OCI-LY1 (cell line): Measurements from ENCODE around the gene PHRF1.

Source experiments
- H2AFZ ChIP-seq: fragments of 200-600 bp; sonication (generic), shearing (Covaris generic); 2 replicates; pipeline ENCODE4 v1.6.0; 2014; ENCODE audit warnings: antibody characterized with exemption, mild to moderate bottlenecking, low read length
- H3F3A ChIP-seq: fragments of 200-600 bp; sonication (generic), shearing (Covaris generic); 2 replicates; pipeline ENCODE4 v1.6.0; 2014; ENCODE audit warnings: mild to moderate bottlenecking, antibody characterized with exemption, low read length, moderate library complexity; ENCODE audit not compliant: insufficient read depth
- H3K27ac ChIP-seq: fragments of 200-600 bp; sonication (generic); 2 replicates; pipeline ENCODE4 v1.5.1; 2014; ENCODE audit warnings: low read length, mixed run types, mild to moderate bottlenecking, low read depth; ENCODE audit not compliant: poor library complexity, severe bottlenecking
- H3K27me3 ChIP-seq: fragments of 200-600 bp; sonication (generic); 2 replicates; pipeline ENCODE4 v1.6.0; 2014; ENCODE audit warnings: antibody characterized with exemption, mild to moderate bottlenecking, low read length, moderate library complexity; ENCODE audit not compliant: insufficient read depth
- H3K36me3 ChIP-seq: fragments of 200-600 bp; sonication (generic); 2 replicates; pipeline ENCODE4 v1.6.1; 2014; ENCODE audit warnings: mild to moderate bottlenecking, antibody characterized with exemption, low read length, moderate library complexity, mixed read lengths; ENCODE audit not compliant: insufficient read depth
- H3K4me1 ChIP-seq: fragments of 200-600 bp; sonication (generic); 2 replicates; pipeline ENCODE4 v1.5.1; 2014; ENCODE audit warnings: mild to moderate bottlenecking, low read length, moderate library complexity; ENCODE audit not compliant: insufficient read depth, severe bottlenecking
- H3K4me2 ChIP-seq: fragments of 200-600 bp; sonication (generic), shearing (Covaris generic); 2 replicates; pipeline ENCODE4 v1.6.1; 2014; ENCODE audit warnings: low read length
- H3K4me3 ChIP-seq: fragments of 200-600 bp; sonication (generic); 2 replicates; pipeline ENCODE4 v1.5.1; 2014; ENCODE audit warnings: low read length, low read depth, mild to moderate bottlenecking, mixed read lengths; ENCODE audit not compliant: poor library complexity, severe bottlenecking
- H3K79me2 ChIP-seq: fragments of 200-600 bp; shearing (Covaris generic); 2 replicates; pipeline ENCODE4 v1.6.1; 2016; ENCODE audit warnings: mixed run types, low read length, mixed read lengths; ENCODE audit not compliant: insufficient read depth
- H3K9ac ChIP-seq: fragments of 200-600 bp; sonication (generic), shearing (Covaris generic); 2 replicates; pipeline ENCODE4 v1.6.1; 2014; ENCODE audit warnings: mild to moderate bottlenecking, low read length, mixed read lengths
- H3K9me2 ChIP-seq: fragments of 200-600 bp; sonication (generic), shearing (Covaris generic); 2 replicates; pipeline ENCODE4 v1.6.1; 2014; ENCODE audit warnings: low read depth, mild to moderate bottlenecking, low read length, mixed read lengths
- H3K9me3 ChIP-seq: fragments of 200-600 bp; shearing (Covaris generic); 2 replicates; pipeline ENCODE4 v1.6.1; 2014; ENCODE audit warnings: low read length, mixed read lengths
- H4K20me1 ChIP-seq: fragments of 200-600 bp; sonication (generic), shearing (Covaris generic); 2 replicates; pipeline ENCODE4 v1.6.0; 2016; ENCODE audit warnings: mild to moderate bottlenecking, low read length; ENCODE audit not compliant: insufficient read depth
- EZH2 ChIP-seq: fragments of 200-600 bp; sonication (generic), shearing (Covaris generic); IDR thresholded peaks from 2 replicates; pipeline ENCODE4 v1.8.0; 2017; ENCODE audit warnings: borderline replicate concordance, mixed run types, mild to moderate bottlenecking, antibody characterized with exemption, low read length, moderate library complexity, mixed read lengths
- TF ChIP-seq, protein P1 (sequence below): fragments of 200-600 bp; sonication (generic), shearing (Covaris generic); IDR thresholded peaks from 2 replicates; pipeline ENCODE4 v1.5.1; 2017; ENCODE audit warnings: mild to moderate bottlenecking, antibody characterized with exemption, low read length, moderate library complexity, mixed read lengths

Gene PHRF1

DNA sequence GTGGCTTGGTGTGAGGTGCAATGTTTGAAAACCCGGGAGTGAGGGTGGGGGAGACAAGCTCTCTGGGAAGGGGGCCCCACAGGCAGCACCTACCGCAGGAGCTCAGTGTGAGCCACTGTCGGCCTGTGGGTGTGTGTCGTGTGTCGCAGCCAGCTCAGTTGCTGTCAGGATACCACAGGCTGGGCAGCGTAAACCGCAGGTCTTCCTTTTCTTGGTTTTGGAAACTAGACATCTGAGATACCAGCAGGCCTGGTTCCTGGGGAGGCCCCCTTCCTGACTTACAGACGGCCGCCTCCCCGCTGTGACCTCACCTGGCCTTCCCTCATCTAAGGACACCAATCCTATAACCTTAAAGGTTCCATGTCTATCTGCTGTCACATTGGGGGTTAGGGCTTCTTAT is 20.1 kb downstream of the PHRF1 start:
- H3K79me2 ChIP-seq: no peaks in the 10 kb centered on the region
- no peaks in the 10 kb centered on the region for H3K4me1 ChIP-seq
- no peaks in the 10 kb centered on the region for H3K9me2 ChIP-seq
- no peak overlapping the region for H2AFZ ChIP-seq
- H3K4me3 ChIP-seq: no peak overlapping the region
- peaks cover 85% of the 10 kb centered on the region for H3K36me3 ChIP-seq
- no peaks in the 10 kb centered on the region for H3F3A ChIP-seq
- no peaks in the 10 kb centered on the region for H4K20me1 ChIP-seq
- H3K27me3 ChIP-seq: no peaks in the 10 kb centered on the region
- H3K9ac ChIP-seq: no peak overlapping the region
- no peak for TF ChIP-seq EZH2
- TF ChIP-seq, protein P1, sequence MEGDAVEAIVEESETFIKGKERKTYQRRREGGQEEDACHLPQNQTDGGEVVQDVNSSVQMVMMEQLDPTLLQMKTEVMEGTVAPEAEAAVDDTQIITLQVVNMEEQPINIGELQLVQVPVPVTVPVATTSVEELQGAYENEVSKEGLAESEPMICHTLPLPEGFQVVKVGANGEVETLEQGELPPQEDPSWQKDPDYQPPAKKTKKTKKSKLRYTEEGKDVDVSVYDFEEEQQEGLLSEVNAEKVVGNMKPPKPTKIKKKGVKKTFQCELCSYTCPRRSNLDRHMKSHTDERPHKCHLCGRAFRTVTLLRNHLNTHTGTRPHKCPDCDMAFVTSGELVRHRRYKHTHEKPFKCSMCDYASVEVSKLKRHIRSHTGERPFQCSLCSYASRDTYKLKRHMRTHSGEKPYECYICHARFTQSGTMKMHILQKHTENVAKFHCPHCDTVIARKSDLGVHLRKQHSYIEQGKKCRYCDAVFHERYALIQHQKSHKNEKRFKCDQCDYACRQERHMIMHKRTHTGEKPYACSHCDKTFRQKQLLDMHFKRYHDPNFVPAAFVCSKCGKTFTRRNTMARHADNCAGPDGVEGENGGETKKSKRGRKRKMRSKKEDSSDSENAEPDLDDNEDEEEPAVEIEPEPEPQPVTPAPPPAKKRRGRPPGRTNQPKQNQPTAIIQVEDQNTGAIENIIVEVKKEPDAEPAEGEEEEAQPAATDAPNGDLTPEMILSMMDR: no peak
- no peaks in the 10 kb centered on the region for H3K9me3 ChIP-seq
- no peak overlapping the region for H3K4me2 ChIP-seq
- no peak overlapping the region for H3K27ac ChIP-seq

DNA sequence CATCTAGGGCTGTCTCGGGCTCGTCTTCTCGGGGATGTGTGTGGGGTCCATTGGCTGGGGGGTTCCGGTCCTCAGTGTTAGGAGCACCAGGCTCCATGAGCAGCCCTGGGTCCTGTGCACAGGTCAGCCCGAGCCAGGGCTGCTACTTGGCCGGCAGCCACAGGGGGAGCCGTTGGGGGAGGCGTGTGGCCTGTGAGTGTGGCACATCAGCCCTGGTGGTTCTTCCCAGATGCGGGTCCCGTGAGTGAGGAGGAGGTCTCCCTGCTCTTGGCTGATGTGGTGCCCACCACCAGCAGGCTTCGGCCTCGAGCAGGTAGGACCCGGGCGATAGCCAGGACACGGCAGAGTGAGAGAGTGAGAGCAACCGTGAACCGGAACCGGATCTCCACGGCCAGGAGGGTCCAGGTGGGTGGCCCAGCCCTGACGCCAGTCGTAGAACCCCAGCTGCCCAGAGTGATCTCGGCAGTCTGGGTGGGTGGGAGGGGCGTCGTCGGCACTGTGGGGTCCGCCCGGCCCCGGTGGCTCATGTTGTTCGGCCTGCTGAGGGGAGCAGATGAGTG is 21.0 kb downstream of the PHRF1 start:
- no peaks in the 10 kb centered on the region for H4K20me1 ChIP-seq
- no peaks in the 10 kb centered on the region for H3F3A ChIP-seq
- TF ChIP-seq, protein P1: peak; percentile 24; the same call in 1 of the 2 replicates
- no peak for TF ChIP-seq EZH2
- H2AFZ ChIP-seq: no peak overlapping the region
- H3K9me2 ChIP-seq: no peaks in the 10 kb centered on the region
- no peaks in the 10 kb centered on the region for H3K9me3 ChIP-seq
- H3K27me3 ChIP-seq: no peaks in the 10 kb centered on the region
- peaks cover 88% of the 10 kb centered on the region for H3K36me3 ChIP-seq
- no peaks in the 10 kb centered on the region for H3K4me1 ChIP-seq
- no peak overlapping the region for H3K27ac ChIP-seq
- H3K79me2 ChIP-seq: no peaks in the 10 kb centered on the region
- no peak overlapping the region for H3K4me3 ChIP-seq
- no peak overlapping the region for H3K4me2 ChIP-seq
- H3K9ac ChIP-seq: no peak overlapping the region

DNA sequence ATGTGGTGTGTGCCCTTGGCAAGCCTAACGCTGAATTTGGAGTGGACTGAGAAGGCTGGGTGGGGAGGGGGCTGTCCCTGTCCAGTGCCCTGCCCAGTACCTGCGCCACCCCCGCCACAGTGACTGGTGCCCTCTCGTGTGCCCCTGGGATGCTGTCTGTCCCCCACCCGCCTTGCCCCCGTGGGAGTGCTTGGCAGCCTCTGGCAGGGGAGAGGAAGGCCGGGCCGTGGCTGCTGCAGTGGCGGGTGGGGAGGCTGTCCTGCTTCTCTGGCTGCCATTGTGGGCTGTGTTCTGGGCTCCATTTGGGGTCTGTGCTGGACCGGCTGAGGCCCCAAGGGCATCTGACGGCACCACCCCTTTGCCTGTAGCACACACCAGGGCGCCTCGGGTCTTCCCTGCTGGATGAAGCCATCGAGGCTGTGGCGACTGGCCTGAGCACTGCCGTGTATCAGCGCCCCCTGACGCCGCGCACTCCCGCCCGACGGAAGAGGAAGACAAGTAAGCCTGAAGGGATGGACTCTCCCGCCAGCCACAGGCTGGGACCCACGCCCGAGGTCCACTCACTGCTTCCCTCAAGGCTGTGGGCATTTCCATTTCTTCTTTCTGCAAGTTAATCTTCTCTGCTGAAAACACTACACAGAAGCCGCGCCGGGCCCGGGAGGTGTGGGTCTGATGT is 21.9 kb downstream of the PHRF1 start:
- H3K27me3 ChIP-seq: no peaks in the 10 kb centered on the region
- no peak overlapping the region for H2AFZ ChIP-seq
- H3K4me2 ChIP-seq: no peak overlapping the region
- no peak overlapping the region for H3K4me3 ChIP-seq
- no peak overlapping the region for H3K9ac ChIP-seq
- H3F3A ChIP-seq: no peaks in the 10 kb centered on the region
- TF ChIP-seq, protein P1: no peak
- no peak for TF ChIP-seq EZH2
- no peaks in the 10 kb centered on the region for H3K79me2 ChIP-seq
- no peaks in the 10 kb centered on the region for H3K9me3 ChIP-seq
- no peaks in the 10 kb centered on the region for H3K4me1 ChIP-seq
- H3K9me2 ChIP-seq: no peaks in the 10 kb centered on the region
- no peak overlapping the region for H3K27ac ChIP-seq
- H4K20me1 ChIP-seq: no peaks in the 10 kb centered on the region
- peaks cover 85% of the 10 kb centered on the region for H3K36me3 ChIP-seq
